GM18867 (cell line): Measurements from ENCODE around the gene PPIA.

Experiments
- ATAC-seq: cut with Tn5 transposase; IDR thresholded peaks from one replicate; pipeline ENCODE4 v1.9.1; 2021; ENCODE audit warnings: mild to moderate bottlenecking, moderate library complexity; ENCODE audit not compliant: unreplicated experiment

Gene PPIA

GRCh38 chr7:44796504-44797328 lies at the start of gene PPIA:
Gene PPIA, plus strand, starts transcription at chr7:44796681. Its CDS starts 44 bp downstream, at chr7:44796725.
- ATAC-seq: peak; percentile 84

GRCh38 chr7:44748045-44748947 lies 48.2 kb upstream of the PPIA start, which contains the start of gene ZMIZ2:
Gene ZMIZ2, plus strand, starts transcription at chr7:44748847. Its CDS starts 7,403 bp downstream, at chr7:44756250.
- ATAC-seq: peak; percentile 74

GRCh38 chr7:44748948-44749731 lies 47.3 kb upstream of the PPIA start:
- peak; percentile 16 for ATAC-seq

GRCh38 chr7:44749992-44750391 lies 46.5 kb upstream of the PPIA start:
- ATAC-seq: no peak

- ATAC-seq: no peak
Measured at GRCh38 chr7:44750424-44750823, 46.1 kb upstream of the PPIA start.

GRCh38 chr7:44750921-44751571 lies 45.4 kb upstream of the PPIA start:
- peak; percentile 45 for ATAC-seq

GRCh38 chr7:44752822-44753221 lies 43.7 kb upstream of the PPIA start:
- no peak for ATAC-seq

- ATAC-seq: no peak
Measured at GRCh38 chr7:44754802-44755697, 41.4 kb upstream of the PPIA start.

- ATAC-seq: no peak
Measured at GRCh38 chr7:44755698-44756627, 40.5 kb upstream of the PPIA start.

- no peak for ATAC-seq
Measured at GRCh38 chr7:44756904-44757303, 39.6 kb upstream of the PPIA start.

GRCh38 chr7:44757311-44757710 lies 39.2 kb upstream of the PPIA start:
- ATAC-seq: no peak

- ATAC-seq: no peak
Measured at GRCh38 chr7:44757739-44758138, 38.7 kb upstream of the PPIA start.

GRCh38 chr7:44759246-44759645 lies 37.2 kb upstream of the PPIA start:
- no peak for ATAC-seq

GRCh38 chr7:44760034-44760580 lies 36.4 kb upstream of the PPIA start:
- no peak for ATAC-seq

GRCh38 chr7:44761207-44762161 lies 35.0 kb upstream of the PPIA start:
- no peak for ATAC-seq

- ATAC-seq: no peak
Measured at GRCh38 chr7:44762300-44762699, 34.2 kb upstream of the PPIA start.
